Brain microvascular endothelial cell (primary cell): Measurements from ENCODE around the gene KCNN4.

Experiments
- DNase-seq: peaks from one replicate; pipeline ENCODE4 v3.0.0-alpha.2; 2020
- H3K27ac ChIP-seq: fragments of 250-450 bp; sonication (Bioruptor Pico); 2 replicates; pipeline ENCODE4 v1.5.1; 2020; ENCODE audit warnings: mild to moderate bottlenecking, moderate library complexity
- H3K27me3 ChIP-seq: fragments of 250-450 bp; sonication (Bioruptor Pico); replicated peaks from 2 replicates; pipeline ENCODE4 v1.5.1; 2020; ENCODE audit warnings: mild to moderate bottlenecking
- H3K36me3 ChIP-seq: fragments of 250-450 bp; sonication (Bioruptor Pico); replicated peaks from 2 replicates; pipeline ENCODE4 v1.5.1; 2020; ENCODE audit warnings: mild to moderate bottlenecking
- H3K4me3 ChIP-seq: 2 replicates; pipeline ENCODE4 v1.5.1; 2011; ENCODE audit warnings: low read depth, mild to moderate bottlenecking, control low read depth, low read length, moderate library complexity
- in situ Hi-C: cut with HindIII; loops from 2 replicates; pipeline ENCODE4 v1.10.0; 2017; ENCODE audit warnings: low sequenced_read_pairs, low pct_ligation_motif_present
- TF ChIP-seq, protein P1 (sequence below): IDR thresholded peaks from 2 replicates; pipeline ENCODE4 v1.5.1; 2011; ENCODE audit warnings: low read depth, mild to moderate bottlenecking, moderate library complexity, low read length, control low read depth, inconsistent platforms; ENCODE audit errors: missing control alignments

Gene KCNN4

DNA sequence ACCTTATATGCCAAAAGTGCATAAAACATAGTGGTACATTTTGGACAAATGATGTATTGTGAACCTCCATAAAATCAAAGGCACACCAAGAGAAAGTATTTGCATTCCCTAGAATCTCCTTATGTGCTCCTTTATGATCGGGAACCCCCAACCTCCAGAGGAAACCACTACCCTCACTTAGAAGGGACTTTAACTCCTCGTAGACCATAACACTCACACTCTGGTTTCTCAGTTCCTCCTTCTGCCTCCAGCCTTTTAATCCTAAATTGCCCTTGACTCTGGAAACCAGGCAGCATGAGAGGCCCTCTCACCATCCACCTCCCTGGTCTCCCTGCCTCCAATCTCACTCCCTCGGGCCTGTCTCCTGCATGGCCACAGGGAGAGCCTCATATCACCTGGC is 9.8 kb upstream of the KCNN4 start:
- Histone ChIP-seq H3K27me3 (no peaks in the 10 kb centered on the region), H3K4me3 (no peak overlapping the region), H3K36me3 (no peaks in the 10 kb centered on the region), H3K27ac (no peak overlapping the region)
- no peak for DNase-seq
- TF ChIP-seq, protein P1, sequence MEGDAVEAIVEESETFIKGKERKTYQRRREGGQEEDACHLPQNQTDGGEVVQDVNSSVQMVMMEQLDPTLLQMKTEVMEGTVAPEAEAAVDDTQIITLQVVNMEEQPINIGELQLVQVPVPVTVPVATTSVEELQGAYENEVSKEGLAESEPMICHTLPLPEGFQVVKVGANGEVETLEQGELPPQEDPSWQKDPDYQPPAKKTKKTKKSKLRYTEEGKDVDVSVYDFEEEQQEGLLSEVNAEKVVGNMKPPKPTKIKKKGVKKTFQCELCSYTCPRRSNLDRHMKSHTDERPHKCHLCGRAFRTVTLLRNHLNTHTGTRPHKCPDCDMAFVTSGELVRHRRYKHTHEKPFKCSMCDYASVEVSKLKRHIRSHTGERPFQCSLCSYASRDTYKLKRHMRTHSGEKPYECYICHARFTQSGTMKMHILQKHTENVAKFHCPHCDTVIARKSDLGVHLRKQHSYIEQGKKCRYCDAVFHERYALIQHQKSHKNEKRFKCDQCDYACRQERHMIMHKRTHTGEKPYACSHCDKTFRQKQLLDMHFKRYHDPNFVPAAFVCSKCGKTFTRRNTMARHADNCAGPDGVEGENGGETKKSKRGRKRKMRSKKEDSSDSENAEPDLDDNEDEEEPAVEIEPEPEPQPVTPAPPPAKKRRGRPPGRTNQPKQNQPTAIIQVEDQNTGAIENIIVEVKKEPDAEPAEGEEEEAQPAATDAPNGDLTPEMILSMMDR = no peak
- in situ Hi-C loops = no loop called here

DNA sequence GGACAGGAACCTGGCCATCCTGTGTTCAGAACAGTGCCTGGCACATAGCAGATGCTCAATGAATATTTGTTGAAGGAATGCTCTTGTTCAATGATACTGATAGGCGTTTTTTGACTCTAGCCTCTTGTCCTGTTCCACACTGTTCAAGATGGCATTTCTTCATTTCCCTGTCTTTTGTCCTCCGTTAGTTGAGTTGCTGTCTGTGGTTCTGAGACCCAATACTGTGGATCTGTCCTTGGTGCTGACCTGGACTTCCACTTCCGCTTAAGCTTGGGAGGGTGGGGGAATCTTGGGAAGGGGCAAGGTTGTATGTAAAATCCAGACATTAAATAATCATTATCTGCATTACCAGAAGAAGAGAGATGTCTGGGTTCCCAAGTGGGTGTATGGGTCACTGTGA is 8.3 kb upstream of the KCNN4 start:
- DNase-seq = no peak
- no peak overlapping the region for H3K27ac ChIP-seq
- no peaks in the 10 kb centered on the region for H3K27me3 ChIP-seq
- H3K36me3 ChIP-seq = no peaks in the 10 kb centered on the region
- in situ Hi-C loops = no loop called here
- no peak overlapping the region for H3K4me3 ChIP-seq
- TF ChIP-seq, protein P1 = no peak

DNA sequence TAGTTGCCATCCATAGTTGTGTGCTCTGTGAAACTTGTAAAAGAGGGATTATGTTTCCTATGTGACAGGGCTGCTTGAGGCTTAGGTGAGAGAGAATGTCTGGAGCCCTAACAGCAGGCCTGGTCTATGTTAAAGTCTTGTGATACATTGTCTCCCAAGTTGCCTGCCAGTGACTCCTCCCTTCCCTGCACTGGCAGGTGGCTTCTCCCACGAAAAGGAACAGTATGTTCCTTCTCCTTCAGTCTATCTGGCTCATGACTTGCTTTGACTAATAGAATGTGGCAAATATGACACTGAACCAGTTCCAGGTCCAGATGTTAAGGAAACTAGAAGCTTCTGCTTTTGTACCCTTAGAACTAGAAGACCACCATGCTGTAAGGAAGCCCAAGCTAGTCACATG is 5.9 kb upstream of the KCNN4 start:
- Histone ChIP-seq H3K4me3 (no peak overlapping the region), H3K27ac (no peak overlapping the region), H3K36me3 (no peaks in the 10 kb centered on the region), H3K27me3 (no peaks in the 10 kb centered on the region)
- no peak for DNase-seq
- in situ Hi-C loops = no loop called here
- TF ChIP-seq, protein P1 = no peak

DNA sequence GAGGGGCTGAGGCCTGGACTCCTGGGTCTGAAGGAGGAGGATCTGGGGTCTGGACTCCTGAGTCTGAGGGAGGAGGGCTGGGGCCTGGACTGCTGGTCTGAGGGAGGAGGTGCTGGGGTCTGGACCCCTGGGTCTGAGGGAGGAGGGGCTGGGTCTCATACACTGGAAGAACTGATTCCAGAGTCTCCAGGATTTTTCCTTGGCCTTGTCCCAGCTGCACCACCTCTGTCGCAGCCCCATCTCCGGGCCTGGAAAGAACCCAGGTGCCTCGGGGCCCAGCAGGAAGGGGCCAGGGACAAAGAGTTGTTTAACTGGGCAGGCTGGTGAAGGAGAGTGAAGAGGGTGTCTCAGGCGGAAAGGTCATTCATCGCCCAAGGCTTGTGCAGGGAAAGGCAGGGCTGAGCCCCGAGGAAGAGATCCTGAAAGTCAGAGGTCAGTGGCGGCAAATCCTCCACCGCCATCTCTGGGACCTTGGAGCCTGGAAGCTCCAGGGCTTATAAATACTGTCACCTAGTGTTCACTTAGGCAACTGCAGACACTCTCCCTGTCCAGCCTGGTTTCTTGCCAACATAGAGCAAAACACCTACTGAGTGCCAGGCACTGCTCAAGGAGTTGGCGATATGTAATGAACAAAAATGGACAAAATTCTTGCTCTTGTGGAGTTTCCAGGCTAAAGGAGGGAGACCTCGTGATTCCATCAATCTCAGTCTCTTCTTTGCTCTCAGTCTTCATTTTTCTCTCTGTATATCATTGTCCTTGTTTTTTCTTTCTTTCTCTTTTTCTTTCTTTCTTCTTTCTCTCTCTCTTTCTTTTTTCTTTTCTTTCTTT is 4.4 kb upstream of the KCNN4 start:
- peak; percentile 57 for DNase-seq
- Histone ChIP-seq H3K36me3 (no peaks in the 10 kb centered on the region), H3K27ac (no peak overlapping the region), H3K4me3 (no peak overlapping the region), H3K27me3 (no peaks in the 10 kb centered on the region)
- TF ChIP-seq, protein P1 = peak; percentile 100
- in situ Hi-C loops = no loop called here

DNA sequence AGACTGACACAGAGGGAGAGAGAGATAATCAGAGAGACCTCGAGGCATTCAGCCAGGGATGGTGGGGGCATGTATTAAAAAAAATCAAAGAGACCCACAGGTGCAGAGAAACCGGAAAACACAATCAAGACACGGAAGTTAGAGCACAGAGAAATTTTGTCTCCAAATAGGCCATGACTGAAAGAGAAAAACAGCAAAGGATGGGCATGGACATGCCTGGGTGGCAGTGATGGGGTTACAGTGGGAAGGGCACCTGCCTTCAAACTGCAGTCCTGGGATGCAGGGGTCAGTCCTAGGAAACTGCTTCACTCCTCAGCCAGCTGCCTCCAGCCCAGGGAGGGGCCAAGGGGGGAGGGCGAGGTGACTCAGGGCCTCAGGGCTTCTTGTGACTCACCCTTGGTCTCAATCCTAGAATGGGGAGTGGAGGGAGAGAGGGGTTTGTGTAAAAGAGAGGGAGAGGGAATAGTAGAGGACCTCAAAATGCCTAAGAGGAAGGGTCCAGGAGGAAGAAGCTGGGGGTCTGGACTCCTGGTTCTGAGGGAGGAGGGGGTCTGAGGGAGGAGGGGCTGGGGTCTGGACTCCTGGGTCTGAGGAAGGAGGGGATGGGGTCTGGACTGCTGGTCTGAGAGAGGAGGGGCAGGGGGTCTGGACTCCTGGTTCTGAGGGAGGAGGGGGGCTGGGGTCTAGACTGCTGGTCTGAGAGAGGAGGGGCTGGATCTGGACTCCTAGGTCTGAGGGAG is 3.6 kb upstream of the KCNN4 start:
- DNase-seq = peak; percentile 72
- Histone ChIP-seq H3K27ac (no peak overlapping the region), H3K36me3 (no peaks in the 10 kb centered on the region), H3K4me3 (no peak overlapping the region), H3K27me3 (no peaks in the 10 kb centered on the region)
- TF ChIP-seq, protein P1 = no peak
- in situ Hi-C loops = no loop called here
